Liver (tissue), 9 donors: ENCODE measurements around the gene RAB15. TPM values are rescaled to one million over a fixed set of nuclear protein-coding genes. Genes with fewer than 3 reads are reported as not detected.

Experiments
- DNase-seq: peaks from one replicate; pipeline ENCODE4 v3.0.0-alpha.2; 2017; ENCODE audit warnings: low spot score
- H3K27ac ChIP-seq, 2 donors: one replicate each; pipeline ENCODE4 v1.7.0; 2013; ENCODE audit warnings: inconsistent platforms in 2 of 2, low read length in 2 of 2, control low read depth in 1 of 2, low read depth in 1 of 2, mild to moderate bottlenecking in 1 of 2
- H3K27me3 ChIP-seq, 4 donors: one replicate each; pipeline versions ENCODE4 v1.6.1 to v1.7.0; 2013; ENCODE audit warnings: low read length in 3 of 4, inconsistent platforms in 1 of 4, mild to moderate bottlenecking in 1 of 4, moderate library complexity in 1 of 4; ENCODE audit not compliant: control insufficient read depth in 4 of 4, insufficient read depth in 4 of 4
- H3K36me3 ChIP-seq, 4 donors: one replicate each; pipeline versions ENCODE4 v1.6.1 to v1.7.0; 2013; ENCODE audit warnings: low read length in 3 of 4, mild to moderate bottlenecking in 3 of 4, low read depth in 1 of 4, moderate library complexity in 1 of 4; ENCODE audit not compliant: control insufficient read depth in 4 of 4, insufficient read depth in 3 of 4
- H3K4me1 ChIP-seq, 4 donors: one replicate each; pipeline versions ENCODE4 v1.6.1 to v1.7.0; 2013; ENCODE audit warnings: low read length in 3 of 4, mild to moderate bottlenecking in 3 of 4, moderate library complexity in 1 of 4; ENCODE audit not compliant: control insufficient read depth in 4 of 4, insufficient read depth in 4 of 4
- H3K4me3 ChIP-seq, 3 donors: one replicate each; pipeline versions ENCODE4 v1.6.1 to v1.7.0; 2013; ENCODE audit warnings: low read length in 3 of 3, control low read depth in 1 of 3, low read depth in 1 of 3, mild to moderate bottlenecking in 1 of 3
- H3K9ac ChIP-seq, 2 donors: one replicate each; pipeline ENCODE4 v1.7.0; 2013; ENCODE audit warnings: low read length in 2 of 2, mild to moderate bottlenecking in 2 of 2, moderate library complexity in 2 of 2, control low read depth in 1 of 2, low read depth in 1 of 2
- H3K9me3 ChIP-seq, 4 donors: one replicate each; pipeline versions ENCODE4 v1.6.1 to v1.7.0; 2013; ENCODE audit warnings: low read length in 3 of 4; ENCODE audit not compliant: control insufficient read depth in 4 of 4
- ATF3 ChIP-seq: IDR thresholded peaks from 2 replicates; pipeline ENCODE4 v1.6.1; 2016; ENCODE audit warnings: antibody characterized with exemption
- CTCF ChIP-seq: fragments of 150-350 bp; IDR thresholded peaks from 2 replicates; pipeline ENCODE4 v1.5.1; 2017; ENCODE audit warnings: improper control_type of control experiment, low read depth, low read length; ENCODE audit not compliant: missing input control
- EGR1 ChIP-seq, 2 donors: IDR thresholded peaks; 2 replicates each; pipeline ENCODE4 v1.6.1; 2016 to 2018; ENCODE audit warnings: antibody characterized with exemption in 2 of 2, low read depth in 2 of 2
- FOXA1 ChIP-seq: IDR thresholded peaks from 2 replicates; pipeline ENCODE4 v1.6.1; 2016; ENCODE audit warnings: antibody characterized with exemption
- FOXA2 ChIP-seq: IDR thresholded peaks from 2 replicates; pipeline ENCODE4 v1.6.1; 2016; ENCODE audit warnings: antibody characterized with exemption
- GABPA ChIP-seq, 2 donors: IDR thresholded peaks in 1 of 2; conservative IDR thresholded peaks in 1 of 2; 2 replicates each; pipeline ENCODE4 v1.6.1; 2016; ENCODE audit warnings: antibody characterized with exemption in 2 of 2, mild to moderate bottlenecking in 1 of 2, moderate library complexity in 1 of 2
- HNF4A ChIP-seq, 2 donors: conservative IDR thresholded peaks; 2 replicates each; pipeline ENCODE4 v1.6.1; 2016; ENCODE audit warnings: antibody characterized with exemption in 2 of 2, mild to moderate bottlenecking in 2 of 2
- HNF4G ChIP-seq: IDR thresholded peaks from 2 replicates; pipeline ENCODE4 v1.6.1; 2016; ENCODE audit warnings: antibody characterized with exemption
- JUND ChIP-seq, 2 donors: IDR thresholded peaks; 2 replicates each; pipeline ENCODE4 v1.6.1; 2016; ENCODE audit warnings: antibody characterized with exemption in 2 of 2
- MAX ChIP-seq: IDR thresholded peaks from 2 replicates; pipeline ENCODE4 v1.6.1; 2016; ENCODE audit warnings: antibody characterized with exemption
- NR2F2 ChIP-seq: IDR thresholded peaks from 2 replicates; pipeline ENCODE4 v1.6.1; 2016; ENCODE audit warnings: antibody characterized with exemption
- RAD21 ChIP-seq, 2 donors: IDR thresholded peaks; 2 replicates each; pipeline ENCODE4 v1.6.1; 2016; ENCODE audit warnings: antibody characterized with exemption in 2 of 2, mild to moderate bottlenecking in 2 of 2
- RXRA ChIP-seq, 2 donors: IDR thresholded peaks; 2 replicates each; pipeline ENCODE4 v1.6.1; 2017 to 2018; ENCODE audit warnings: antibody characterized with exemption in 2 of 2, mild to moderate bottlenecking in 1 of 2
- SP1 ChIP-seq: IDR thresholded peaks from 2 replicates; pipeline ENCODE4 v1.6.1; 2018; ENCODE audit warnings: antibody characterized with exemption, mild to moderate bottlenecking
- TAF1 ChIP-seq: conservative IDR thresholded peaks from 2 replicates; pipeline ENCODE4 v1.6.1; 2016; ENCODE audit warnings: antibody characterized with exemption, mild to moderate bottlenecking
- YY1 ChIP-seq: IDR thresholded peaks from 2 replicates; pipeline ENCODE4 v1.6.1; 2016; ENCODE audit warnings: antibody characterized with exemption, mild to moderate bottlenecking
- ZBTB33 ChIP-seq: IDR thresholded peaks from 2 replicates; pipeline ENCODE4 v1.6.1; 2016; ENCODE audit warnings: antibody characterized with exemption
- WGBS: extraction: QIAGEN DNeasy Blood & Tissue Kit; methylation state at CpG from one replicate; pipeline ENCODE4 v1.1.7; 2013; 5-methylcytosine and 5-hydroxymethylcytosine counted together
- polyA plus RNA-seq, 2 donors: library from polyadenylated mRNA; stranded (reverse) in 1 of 2; unstranded in 1 of 2; fragments of 200-250 nt in 1 of 2; fragments of >200 nt in 1 of 2; fragmentation: Nextera tagmentation in 1 of 2; extraction: Ambion mirVana in 1 of 2; gene quantifications; one replicate each; pipeline versions ENCODE4 v1.2.1 to v1.2.3, GENCODE V29; 2013 to 2015
- total RNA-seq, 2 donors: library from RNA; depleted of rRNA; stranded (reverse); fragments of >200 nt; gene quantifications; one replicate each; pipeline ENCODE4 v1.2.3, GENCODE V29; 2014
- donor health status: healthy.
- donor health status: healthy.
- donor health status: healthy.
- donor health status: healthy.
- donor health status: healthy.

RAB15 gene
- total and polyA plus RNA-seq, 4 donors: 5.5 to 18.0 (median 11.1) TPM

- TF ChIP-seq GABPA (IDR thresholded peaks at IDR 0.05 in 1 of 2, conservative IDR thresholded peaks at IDR 0.05 in 1 of 2) (no peak), FOXA1 (no peak), NR2F2 (no peak), TAF1 (no peak), JUND (IDR thresholded peaks at IDR 0.05) (no peak), FOXA2 (no peak), ZBTB33 (no peak), EGR1 (IDR thresholded peaks at IDR 0.05; ENCODE audit: low read depth in 2 of 2) (no peak), RXRA (IDR thresholded peaks at IDR 0.05) (no peak)
- Histone ChIP-seq H3K9me3 (no peaks in the 10 kb centered on the region), H3K9ac (no peak overlapping the region), H3K27me3 (no peaks in the 10 kb centered on the region), H3K27ac (no peak overlapping the region), H3K36me3 (peaks cover 0 to 18% (median 6%) of the 10 kb centered on the region in 4 donors), H3K4me1 (peaks cover 6 to 18% (median 9%) of the 10 kb centered on the region in 4 donors), H3K4me3 (no peak overlapping the region)
- 47% methylated on average over 2 of the region's 2 CpGs for WGBS
- DNase-seq: no peak
Observed at GRCh38 chr14:64920465-64920864, 51.7 kb downstream of the RAB15 start.

- H3K9ac ChIP-seq: no peak overlapping the region
- peaks cover 0 to 11% (median 2%) of the 10 kb centered on the region in 4 donors for H3K36me3 ChIP-seq
- H3K4me1 ChIP-seq: peaks cover 11 to 25% (median 12%) of the 10 kb centered on the region in 4 donors
- no peak overlapping the region for H3K4me3 ChIP-seq
- H3K27me3 ChIP-seq: no peaks in the 10 kb centered on the region
- TF ChIP-seq EGR1 (IDR thresholded peaks at IDR 0.05; ENCODE audit: low read depth in 2 of 2): no peak
- TF ChIP-seq YY1: no peak
- TF ChIP-seq NR2F2: no peak
- no peak for TF ChIP-seq ZBTB33
- TF ChIP-seq HNF4A (conservative IDR thresholded peaks at IDR 0.05): no peak
- TF ChIP-seq TAF1: no peak
- TF ChIP-seq HNF4G: no peak
- TF ChIP-seq SP1: no peak
- TF ChIP-seq RAD21 (IDR thresholded peaks at IDR 0.05): no peak
- TF ChIP-seq FOXA2: no peak
- no peak for DNase-seq
- H3K27ac ChIP-seq: no peak overlapping the region
- WGBS: 80% methylated on average over 5 of the region's 5 CpGs
- no peaks in the 10 kb centered on the region for H3K9me3 ChIP-seq
Observed at GRCh38 chr14:64919618-64920017, 52.5 kb downstream of the RAB15 start.

GRCh38 chr14:64919215-64919614, 52.9 kb downstream of the RAB15 start:
- Histone ChIP-seq H3K27me3 (no peaks in the 10 kb centered on the region), H3K9me3 (no peaks in the 10 kb centered on the region), H3K36me3 (peaks cover 0 to 7% (median 2%) of the 10 kb centered on the region in 4 donors), H3K9ac (no peak overlapping the region), H3K4me3 (no peak overlapping the region), H3K27ac (no peak overlapping the region), H3K4me1 (peaks cover 11 to 25% (median 12%) of the 10 kb centered on the region in 4 donors)
- DNase-seq: no peak
- TF ChIP-seq RAD21 (IDR thresholded peaks at IDR 0.05): no peak
- TF ChIP-seq TAF1: no peak
- no peak for TF ChIP-seq ATF3
- TF ChIP-seq MAX: no peak
- TF ChIP-seq GABPA (IDR thresholded peaks at IDR 0.05 in 1 of 2, conservative IDR thresholded peaks at IDR 0.05 in 1 of 2): no peak
- no peak for TF ChIP-seq NR2F2
- TF ChIP-seq JUND (IDR thresholded peaks at IDR 0.05): no peak
- TF ChIP-seq CTCF: no peak
- TF ChIP-seq HNF4G: no peak
- no peak for TF ChIP-seq HNF4A (conservative IDR thresholded peaks at IDR 0.05)
- TF ChIP-seq SP1: no peak
- no peak for TF ChIP-seq FOXA2
- TF ChIP-seq ZBTB33: no peak
- no peak for TF ChIP-seq RXRA (IDR thresholded peaks at IDR 0.05)
- no peak for TF ChIP-seq FOXA1
